HFFc6 (cell line): ENCODE measurements around the gene DISP2. TPM values are rescaled to one million over a fixed set of nuclear protein-coding genes. Genes with fewer than 3 reads are reported as not detected.

Source experiments
- DNase-seq: peaks from one replicate; pipeline ENCODE4 v3.0.0-alpha.2; 2018
- H3K27ac Mint-ChIP-seq: 2 replicates; pipeline ENCODE4 v1.8.0; 2020; ENCODE audit warnings: mild to moderate bottlenecking, mixed read lengths
- H3K27me3 Mint-ChIP-seq: 2 replicates; pipeline ENCODE4 v1.8.0; 2021; ENCODE audit warnings: mild to moderate bottlenecking, moderate library complexity, mixed read lengths; ENCODE audit not compliant: insufficient read depth
- H3K36me3 Mint-ChIP-seq: 2 replicates; pipeline ENCODE4 v1.8.0; 2021; ENCODE audit warnings: low read depth, mixed read lengths
- H3K4me1 Mint-ChIP-seq: 2 replicates; pipeline ENCODE4 v1.8.0; 2020; ENCODE audit warnings: low read depth, mixed read lengths
- H3K4me3 Mint-ChIP-seq: 2 replicates; pipeline ENCODE4 v1.8.0; 2020; ENCODE audit warnings: mild to moderate bottlenecking, moderate library complexity, mixed read lengths
- H3K9me3 Mint-ChIP-seq: 2 replicates; pipeline ENCODE4 v1.8.0; 2020; ENCODE audit warnings: mild to moderate bottlenecking, mixed read lengths
- CTCF ChIP-seq: fragments of 200-600 bp; sonication (generic); IDR thresholded peaks from 2 replicates; pipeline ENCODE4 v1.5.0; 2021; ENCODE audit warnings: antibody characterized with exemption, mild to moderate bottlenecking
- total RNA-seq, 6 experiments: library from RNA; stranded (reverse); fragmentation: NEBNext Ultra II Directional; extraction: Animal tissue kit (Norgen Biotek cat#: 25700); gene quantifications; 2 replicates in 1 of 6; 3 replicates in 5 of 6; pipeline ENCODE4 v1.2.3, GENCODE V29; 2021

Gene DISP2
- total RNA-seq, 6 experiments from 2014 or later, result 0.03 to 0.26 (median 0.21) TPM

GRCh38 chr15:40337597-40337996 lies 20.4 kb upstream of the DISP2 start:
- no peak for TF ChIP-seq CTCF
- H3K4me3 Mint-ChIP-seq, result peak overlapping the region; percentile 87; the same call in 1 of the 2 replicates
- H3K4me1 Mint-ChIP-seq, result peaks cover 71% of the 10 kb centered on the region
- peak overlapping the region; percentile 97 for H3K27ac Mint-ChIP-seq
- peaks cover 3% of the 10 kb centered on the region for H3K27me3 Mint-ChIP-seq
- no peak for DNase-seq
- peaks cover 22% of the 10 kb centered on the region; the same call in 1 of the 2 replicates for H3K36me3 Mint-ChIP-seq
- no peaks in the 10 kb centered on the region for H3K9me3 Mint-ChIP-seq

- H3K27me3 Mint-ChIP-seq, result peaks cover 3% of the 10 kb centered on the region
- no peaks in the 10 kb centered on the region for H3K9me3 Mint-ChIP-seq
- peak; percentile 86 for TF ChIP-seq CTCF
- H3K4me1 Mint-ChIP-seq, result peaks cover 71% of the 10 kb centered on the region
- peak overlapping the region; percentile 87 for H3K4me3 Mint-ChIP-seq
- peak overlapping the region; percentile 97 for H3K27ac Mint-ChIP-seq
- DNase-seq, result no peak
- peaks cover 17% of the 10 kb centered on the region; the same call in 1 of the 2 replicates for H3K36me3 Mint-ChIP-seq
Observed at GRCh38 chr15:40338041-40338657, 19.9 kb upstream of the DISP2 start.

- peaks cover 15% of the 10 kb centered on the region; the same call in 1 of the 2 replicates for H3K36me3 Mint-ChIP-seq
- peaks cover 72% of the 10 kb centered on the region for H3K4me1 Mint-ChIP-seq
- H3K9me3 Mint-ChIP-seq, result no peaks in the 10 kb centered on the region
- H3K27me3 Mint-ChIP-seq, result peaks cover 3% of the 10 kb centered on the region
- TF ChIP-seq CTCF, result no peak
- peak overlapping the region; percentile 97 for H3K27ac Mint-ChIP-seq
- H3K4me3 Mint-ChIP-seq, result peak overlapping the region; percentile 87
- DNase-seq, result peak; percentile 92
Observed at GRCh38 chr15:40338921-40339620, 18.9 kb upstream of the DISP2 start.

- Mint-ChIP-seq H3K4me3 (peak overlapping the region; percentile 87), H3K36me3 (peaks cover 12% of the 10 kb centered on the region; the same call in 1 of the 2 replicates), H3K27ac (peak overlapping the region; percentile 97), H3K27me3 (peaks cover 2% of the 10 kb centered on the region), H3K9me3 (no peaks in the 10 kb centered on the region), H3K4me1 (peaks cover 72% of the 10 kb centered on the region)
- no peak for DNase-seq
- TF ChIP-seq CTCF, result peak; percentile 36; the same call in 1 of the 2 replicates
Observed at GRCh38 chr15:40339621-40339945, 18.4 kb upstream of the DISP2 start.

- TF ChIP-seq CTCF, result no peak
Observed at GRCh38 chr15:40340038-40340739, 17.8 kb upstream of the DISP2 start.

More at GRCh38 chr15:40340038-40340739, 17.8 kb upstream of the DISP2 start:
- DNase-seq, result peak; percentile 26
- peaks cover 2% of the 10 kb centered on the region for H3K27me3 Mint-ChIP-seq
- no peaks in the 10 kb centered on the region for H3K9me3 Mint-ChIP-seq
- peaks cover 12% of the 10 kb centered on the region; the same call in 1 of the 2 replicates for H3K36me3 Mint-ChIP-seq
- H3K27ac Mint-ChIP-seq, result peak overlapping the region; percentile 97
- H3K4me3 Mint-ChIP-seq, result peak overlapping the region; percentile 87
- peaks cover 72% of the 10 kb centered on the region for H3K4me1 Mint-ChIP-seq
